ENCODE data around the gene CLPX.

DNA sequence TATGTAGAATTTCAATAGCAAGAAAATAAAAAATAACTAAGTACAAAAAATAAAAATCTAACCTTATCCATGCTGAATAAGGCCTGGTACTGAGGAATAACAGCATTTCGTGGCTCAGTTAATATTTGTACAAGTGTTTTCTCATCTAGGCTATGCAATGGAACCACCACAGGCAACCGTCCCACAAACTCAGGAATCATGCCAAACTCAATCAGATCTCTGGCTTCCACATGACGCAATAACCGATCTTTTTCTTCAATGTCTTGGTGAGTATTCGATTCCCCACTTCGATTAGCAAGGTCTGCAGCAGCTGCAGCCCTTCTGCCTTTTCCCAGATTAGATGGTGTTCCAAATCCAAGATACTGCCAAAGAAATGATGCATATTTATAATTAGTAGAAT is 30.4 kb downstream of the CLPX start:
- TF ChIP-seq, protein P1, sequence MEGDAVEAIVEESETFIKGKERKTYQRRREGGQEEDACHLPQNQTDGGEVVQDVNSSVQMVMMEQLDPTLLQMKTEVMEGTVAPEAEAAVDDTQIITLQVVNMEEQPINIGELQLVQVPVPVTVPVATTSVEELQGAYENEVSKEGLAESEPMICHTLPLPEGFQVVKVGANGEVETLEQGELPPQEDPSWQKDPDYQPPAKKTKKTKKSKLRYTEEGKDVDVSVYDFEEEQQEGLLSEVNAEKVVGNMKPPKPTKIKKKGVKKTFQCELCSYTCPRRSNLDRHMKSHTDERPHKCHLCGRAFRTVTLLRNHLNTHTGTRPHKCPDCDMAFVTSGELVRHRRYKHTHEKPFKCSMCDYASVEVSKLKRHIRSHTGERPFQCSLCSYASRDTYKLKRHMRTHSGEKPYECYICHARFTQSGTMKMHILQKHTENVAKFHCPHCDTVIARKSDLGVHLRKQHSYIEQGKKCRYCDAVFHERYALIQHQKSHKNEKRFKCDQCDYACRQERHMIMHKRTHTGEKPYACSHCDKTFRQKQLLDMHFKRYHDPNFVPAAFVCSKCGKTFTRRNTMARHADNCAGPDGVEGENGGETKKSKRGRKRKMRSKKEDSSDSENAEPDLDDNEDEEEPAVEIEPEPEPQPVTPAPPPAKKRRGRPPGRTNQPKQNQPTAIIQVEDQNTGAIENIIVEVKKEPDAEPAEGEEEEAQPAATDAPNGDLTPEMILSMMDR (IDR thresholded peaks at IDR 0.05), result no peak
- TF ChIP-seq EZH2 (IDR thresholded peaks at IDR 0.05; ENCODE audit: borderline replicate concordance, insufficient read depth, low read depth, low read length, poor library complexity, severe bottlenecking), result no peak
